SK-N-SH (cell line): Measurements from ENCODE around the gene AKAP6. TPM values are rescaled to one million over a fixed set of nuclear protein-coding genes. Genes with fewer than 3 reads are reported as not detected.

Experiments used
- CTCF ChIA-PET: fragments of 300-600, 350-600 bp; formaldehyde crosslinking; extraction: SDS; loops from one replicate; lab custom pipeline; 2021; lab: Yijun Ruan, JAX
- POLR2A ChIA-PET: fragments of 350-600 bp; sonication (Branson Sonifier 250); formaldehyde crosslinking; extraction: SDS; loops from one replicate; lab custom pipeline; 2020; ENCODE audit warnings: antibody characterized with exemption, inconsistent platforms; lab: Yijun Ruan, JAX
- DNase-seq: peaks from one replicate; pipeline ENCODE4 v3.0.0; 2012
- H2AFZ ChIP-seq: fragments of 200-600 bp; sonication (generic); 2 replicates; pipeline ENCODE4 v1.8.1; 2016; ENCODE audit warnings: antibody characterized with exemption, mild to moderate bottlenecking, low read depth
- H3F3A ChIP-seq: fragments of 200-600 bp; sonication (generic); replicated peaks from 2 replicates; pipeline ENCODE3; 2016; ENCODE audit warnings: antibody characterized with exemption, mild to moderate bottlenecking; ENCODE audit not compliant: insufficient read depth
- H3K27ac ChIP-seq, 2 experiments: fragments of 200-500 bp in 1 of 2; fragments of 200-600 bp in 1 of 2; sonication (Bioruptor generic) in 1 of 2; sonication (generic), shearing (Covaris generic) in 1 of 2; 2 replicates each; pipeline versions ENCODE4 v1.5.1 to v1.6.1; 2014 to 2016; ENCODE audit warnings: low read depth in 2 of 2, inconsistent platforms in 1 of 2, low read length in 1 of 2, mild to moderate bottlenecking in 1 of 2, mixed read lengths in 1 of 2
- H3K27me3 ChIP-seq: fragments of 200-600 bp; sonication (generic), shearing (Covaris generic); 2 replicates; pipeline ENCODE4 v1.6.1; 2016; ENCODE audit warnings: mixed run types; ENCODE audit not compliant: insufficient read depth
- H3K36me3 ChIP-seq, 2 experiments: fragments of 200-500 bp in 1 of 2; fragments of 200-600 bp in 1 of 2; sonication (Bioruptor generic) in 1 of 2; sonication (generic) in 1 of 2; replicated peaks in 1 of 2; 2 replicates each; pipeline versions ENCODE3 to v1.5.1; 2014 to 2016; ENCODE audit warnings: low read length in 1 of 2, mild to moderate bottlenecking in 1 of 2; ENCODE audit not compliant: insufficient read depth in 2 of 2, control insufficient read depth in 1 of 2
- H3K4me1 ChIP-seq, 2 experiments: fragments of 200-500 bp in 1 of 2; fragments of 200-600 bp in 1 of 2; sonication (Bioruptor generic) in 1 of 2; sonication (generic), shearing (Covaris generic) in 1 of 2; 2 replicates each; pipeline versions ENCODE4 v1.5.1 to v1.6.1; 2014 to 2016; ENCODE audit warnings: low read depth in 1 of 2, low read length in 1 of 2, mixed run types in 1 of 2; ENCODE audit not compliant: insufficient read depth in 2 of 2, control insufficient read depth in 1 of 2
- H3K4me2 ChIP-seq: fragments of 200-600 bp; sonication (generic), shearing (Covaris generic); 2 replicates; pipeline ENCODE4 v1.6.1; 2017; ENCODE audit warnings: mixed run types
- H3K4me3 ChIP-seq, 2 experiments: fragments of 200-500 bp in 1 of 2; fragments of 200-600 bp in 1 of 2; sonication (Bioruptor generic) in 1 of 2; sonication (generic), shearing (Covaris generic) in 1 of 2; 2 replicates each; pipeline versions ENCODE4 v1.5.1 to v1.8.1; 2014 to 2016; ENCODE audit warnings: low read depth in 2 of 2, inconsistent platforms in 1 of 2, low read length in 1 of 2, mild to moderate bottlenecking in 1 of 2, mixed read lengths in 1 of 2, moderate library complexity in 1 of 2
- H3K79me2 ChIP-seq: fragments of 200-600 bp; sonication (generic); 2 replicates; pipeline ENCODE4 v1.8.1; 2017; ENCODE audit warnings: mild to moderate bottlenecking; ENCODE audit not compliant: insufficient read depth
- H3K9ac ChIP-seq: fragments of 200-600 bp; sonication (generic); 2 replicates; pipeline ENCODE4 v1.6.1; 2017; ENCODE audit warnings: mixed run types
- H3K9me2 ChIP-seq: fragments of 200-600 bp; sonication (generic); 2 replicates; pipeline ENCODE4 v1.6.1; 2017; ENCODE audit warnings: mixed run types
- H3K9me3 ChIP-seq: fragments of 200-600 bp; sonication (generic); 2 replicates; pipeline ENCODE4 v1.6.1; 2017; ENCODE audit warnings: mixed run types, mild to moderate bottlenecking, moderate library complexity
- H4K20me1 ChIP-seq: fragments of 200-600 bp; sonication (generic); 2 replicates; pipeline ENCODE4 v1.6.1; 2017; ENCODE audit warnings: mild to moderate bottlenecking, mixed run types; ENCODE audit not compliant: insufficient read depth
- CHD2 ChIP-seq: fragments of 150-350 bp; IDR thresholded peaks from 2 replicates; pipeline ENCODE4 v1.6.1; 2018; ENCODE audit warnings: low read length; ENCODE audit not compliant: partially characterized antibody
- FOSL2 ChIP-seq: IDR thresholded peaks from 2 replicates; pipeline ENCODE4 v1.4.0; 2012; ENCODE audit warnings: low read depth, mild to moderate bottlenecking, moderate library complexity, borderline replicate concordance
- FOXJ3 ChIP-seq: sonication (generic); formaldehyde crosslinking; IDR thresholded peaks from 2 replicates; pipeline ENCODE4 v1.5.1; 2020; ENCODE audit warnings: mild to moderate bottlenecking, missing genetic modification reagents
- FOXM1 ChIP-seq: IDR thresholded peaks from 2 replicates; pipeline ENCODE4 v1.4.0; 2012; ENCODE audit warnings: low read depth, mild to moderate bottlenecking
- GATA2 ChIP-seq: sonication (generic); formaldehyde crosslinking; IDR thresholded peaks from 2 replicates; pipeline ENCODE4 v1.5.0; 2020; ENCODE audit warnings: mild to moderate bottlenecking, missing genetic modification reagents
- IRF3 ChIP-seq: fragments of 150-350 bp; IDR thresholded peaks from 2 replicates; pipeline ENCODE4 v1.6.1; 2016; ENCODE audit warnings: mild to moderate bottlenecking, low read depth, low read length
- MEF2A ChIP-seq: IDR thresholded peaks from 2 replicates; pipeline ENCODE4 v1.4.0; 2012; ENCODE audit warnings: low read depth, borderline replicate concordance
- MXI1 ChIP-seq: IDR thresholded peaks from 2 replicates; pipeline ENCODE4 v1.6.1; 2012; ENCODE audit warnings: mild to moderate bottlenecking, low read depth, low read length, improper control_type of control experiment
- NFIC ChIP-seq: IDR thresholded peaks from 2 replicates; pipeline ENCODE4 v1.4.0; 2012; ENCODE audit warnings: borderline replicate concordance
- PBX3 ChIP-seq: IDR thresholded peaks from 2 replicates; pipeline ENCODE4; 2012
- POLR2AphosphoS5 ChIP-seq: IDR thresholded peaks from 2 replicates; pipeline ENCODE4 v1.6.1; 2012; ENCODE audit warnings: low read depth, low read length
- REST ChIP-seq: IDR thresholded peaks from 2 replicates; pipeline ENCODE4 v1.6.1; 2012; ENCODE audit warnings: mild to moderate bottlenecking, low read depth, low read length, moderate library complexity
- RFX5 ChIP-seq: IDR thresholded peaks from 2 replicates; pipeline ENCODE4 v1.6.1; 2012; ENCODE audit warnings: mild to moderate bottlenecking, improper control_type of control experiment, low read length
- RXRA ChIP-seq: IDR thresholded peaks from 2 replicates; pipeline ENCODE4 v1.4.0; 2012; ENCODE audit warnings: low read depth, mild to moderate bottlenecking, borderline replicate concordance
- USF2 ChIP-seq: fragments of 150-350 bp; IDR thresholded peaks from 2 replicates; pipeline ENCODE4 v1.6.1; 2017; ENCODE audit warnings: antibody characterized with exemption, low read length, low read depth, borderline replicate concordance
- WGBS: methylation state at CpG from one replicate; pipeline ENCODE4 v1.1.6; 2017; ENCODE audit warnings: low lambda C conversion rate; 5-methylcytosine and 5-hydroxymethylcytosine counted together
- polyA plus RNA-seq, 3 experiments: library from polyadenylated mRNA; depleted of rRNA; stranded (reverse); fragments of >200 nt; gene quantifications; 2 replicates each; pipeline ENCODE4 v1.2.3, GENCODE V29; 2012
- TF ChIP-seq, protein P1 (sequence below): IDR thresholded peaks from 2 replicates; pipeline ENCODE4 v1.4.0; 2012; ENCODE audit warnings: low read depth, borderline replicate concordance
- TF ChIP-seq, protein P2 (sequence below): IDR thresholded peaks from 2 replicates; pipeline ENCODE4 v1.4.0; 2012; ENCODE audit warnings: low read depth

AKAP6 gene
- polyA plus RNA-seq, 1 of the 3 experiments (the other 2 are of a cell fraction): 1.7 TPM

- Histone ChIP-seq H3K9me3 (no peaks in the 10 kb centered on the region), H2AFZ (no peak overlapping the region), H3K4me3 (no peak overlapping the region), H3K9me2 (no peaks in the 10 kb centered on the region), H3K36me3 (peaks cover 0 to 5% of the 10 kb centered on the region in 2 experiments), H3K9ac (no peak overlapping the region), H4K20me1 (no peaks in the 10 kb centered on the region), H3K27ac (no peak overlapping the region), H3K27me3 (no peaks in the 10 kb centered on the region), H3K4me1 (no peaks in the 10 kb centered on the region; a peak in 2 of 4 replicates), H3K4me2 (no peak overlapping the region), H3F3A (no peaks in the 10 kb centered on the region), H3K79me2 (no peaks in the 10 kb centered on the region)
- TF ChIP-seq RXRA: no peak
- no peak for TF ChIP-seq CHD2
- no peak for TF ChIP-seq FOXM1
- TF ChIP-seq, protein P1, sequence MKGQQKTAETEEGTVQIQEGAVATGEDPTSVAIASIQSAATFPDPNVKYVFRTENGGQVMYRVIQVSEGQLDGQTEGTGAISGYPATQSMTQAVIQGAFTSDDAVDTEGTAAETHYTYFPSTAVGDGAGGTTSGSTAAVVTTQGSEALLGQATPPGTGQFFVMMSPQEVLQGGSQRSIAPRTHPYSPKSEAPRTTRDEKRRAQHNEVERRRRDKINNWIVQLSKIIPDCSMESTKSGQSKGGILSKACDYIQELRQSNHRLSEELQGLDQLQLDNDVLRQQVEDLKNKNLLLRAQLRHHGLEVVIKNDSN: no peak
- TF ChIP-seq IRF3: no peak
- no peak for TF ChIP-seq MXI1
- no peak for TF ChIP-seq RFX5
- TF ChIP-seq USF2: no peak
- ChIA-PET CTCF (no interaction called here), POLR2A (no interaction called here)
- DNase-seq: no peak
Observed at GRCh38 chr14:32820682-32821081, 491.6 kb downstream of the AKAP6 start.

GRCh38 chr14:32821964-32822653, 493.0 kb downstream of the AKAP6 start:
- CTCF ChIA-PET: no interaction called here
- 72% methylated on average over 7 of the region's 7 CpGs for WGBS
- no peak for TF ChIP-seq NFIC
- TF ChIP-seq FOXJ3 (CRISPR knock-in tag): no peak
- no peak for TF ChIP-seq REST
- TF ChIP-seq GATA2 (CRISPR knock-in tag): no peak
- TF ChIP-seq MEF2A: no peak
- TF ChIP-seq USF2: no peak
- TF ChIP-seq PBX3: no peak
- TF ChIP-seq, protein P2, sequence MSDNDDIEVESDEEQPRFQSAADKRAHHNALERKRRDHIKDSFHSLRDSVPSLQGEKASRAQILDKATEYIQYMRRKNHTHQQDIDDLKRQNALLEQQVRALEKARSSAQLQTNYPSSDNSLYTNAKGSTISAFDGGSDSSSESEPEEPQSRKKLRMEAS: no peak
- no peak for TF ChIP-seq FOSL2
- no peak for TF ChIP-seq RFX5
- TF ChIP-seq POLR2AphosphoS5: no peak

More at GRCh38 chr14:32821964-32822653, 493.0 kb downstream of the AKAP6 start:
- no peak overlapping the region for H2AFZ ChIP-seq
- no peak overlapping the region for H3K9ac ChIP-seq
- POLR2A ChIA-PET: no interaction called here
- H3K9me3 ChIP-seq: no peaks in the 10 kb centered on the region
- no peaks in the 10 kb centered on the region for H3F3A ChIP-seq
- no peaks in the 10 kb centered on the region for H4K20me1 ChIP-seq
- DNase-seq: no peak
- peaks cover 0 to 5% of the 10 kb centered on the region in 2 experiments for H3K36me3 ChIP-seq
- H3K4me3 ChIP-seq: no peak overlapping the region
- H3K4me1 ChIP-seq: peaks cover 0 to 6% of the 10 kb centered on the region in 2 experiments
- no peaks in the 10 kb centered on the region for H3K9me2 ChIP-seq
- no peak overlapping the region for H3K4me2 ChIP-seq
- H3K79me2 ChIP-seq: no peaks in the 10 kb centered on the region
- no peaks in the 10 kb centered on the region for H3K27me3 ChIP-seq
- no peak overlapping the region for H3K27ac ChIP-seq
